ENCODE results near the gene RFTN1.

DNA sequence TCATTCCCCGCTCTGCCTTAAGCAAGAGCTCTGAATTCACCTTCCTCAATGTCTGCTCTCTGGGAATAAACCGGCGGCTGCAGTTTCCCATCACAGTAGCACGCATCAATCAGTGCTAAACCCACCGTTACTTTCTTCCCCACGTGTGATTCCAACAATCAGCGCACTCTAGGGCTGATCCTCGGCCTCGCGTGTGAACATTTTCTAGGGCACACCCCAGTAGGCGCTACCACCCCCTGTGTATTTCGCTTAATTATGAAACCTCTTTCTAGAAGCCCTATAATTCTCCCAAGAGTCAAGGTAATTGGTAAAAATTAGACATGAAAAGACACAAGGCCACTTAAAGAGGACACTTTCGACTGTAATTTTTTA, 87.5 kb downstream of the RFTN1 start:
- no peak for TF ChIP-seq EZH2 (IDR thresholded peaks at IDR 0.05; ENCODE audit: low read length, missing control alignments)
- TF ChIP-seq, protein P1, sequence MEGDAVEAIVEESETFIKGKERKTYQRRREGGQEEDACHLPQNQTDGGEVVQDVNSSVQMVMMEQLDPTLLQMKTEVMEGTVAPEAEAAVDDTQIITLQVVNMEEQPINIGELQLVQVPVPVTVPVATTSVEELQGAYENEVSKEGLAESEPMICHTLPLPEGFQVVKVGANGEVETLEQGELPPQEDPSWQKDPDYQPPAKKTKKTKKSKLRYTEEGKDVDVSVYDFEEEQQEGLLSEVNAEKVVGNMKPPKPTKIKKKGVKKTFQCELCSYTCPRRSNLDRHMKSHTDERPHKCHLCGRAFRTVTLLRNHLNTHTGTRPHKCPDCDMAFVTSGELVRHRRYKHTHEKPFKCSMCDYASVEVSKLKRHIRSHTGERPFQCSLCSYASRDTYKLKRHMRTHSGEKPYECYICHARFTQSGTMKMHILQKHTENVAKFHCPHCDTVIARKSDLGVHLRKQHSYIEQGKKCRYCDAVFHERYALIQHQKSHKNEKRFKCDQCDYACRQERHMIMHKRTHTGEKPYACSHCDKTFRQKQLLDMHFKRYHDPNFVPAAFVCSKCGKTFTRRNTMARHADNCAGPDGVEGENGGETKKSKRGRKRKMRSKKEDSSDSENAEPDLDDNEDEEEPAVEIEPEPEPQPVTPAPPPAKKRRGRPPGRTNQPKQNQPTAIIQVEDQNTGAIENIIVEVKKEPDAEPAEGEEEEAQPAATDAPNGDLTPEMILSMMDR (conservative IDR thresholded peaks at IDR 0.05 in 1 of 2, IDR thresholded peaks at IDR 0.05 in 1 of 2; ENCODE audit: low read depth in 1 of 2, low read length in 2 of 2) = no peak
